Subcutaneous abdominal adipose tissue (tissue), 5 donors: Measurements from ENCODE around the gene GRID2IP.
A peak's percentile ranks its signal among the peaks of the same experiment; 100 is the strongest.

Experiments used
- H3K27ac ChIP-seq: one replicate; pipeline ENCODE4 v1.7.0; 2013; ENCODE audit warnings: low read depth, mild to moderate bottlenecking, inconsistent platforms, low read length, moderate library complexity
- H3K27me3 ChIP-seq, 5 donors: one replicate each; pipeline ENCODE4 v1.7.0; 2013; ENCODE audit warnings: low read length in 5 of 5, inconsistent platforms in 1 of 5; ENCODE audit not compliant: control insufficient read depth in 5 of 5, insufficient read depth in 4 of 5
- H3K36me3 ChIP-seq, 5 donors: one replicate each; pipeline ENCODE4 v1.7.0; 2013; ENCODE audit warnings: low read length in 5 of 5; ENCODE audit not compliant: control insufficient read depth in 5 of 5, insufficient read depth in 5 of 5
- H3K4me1 ChIP-seq, 5 donors: one replicate each; pipeline ENCODE4 v1.7.0; 2013; ENCODE audit warnings: low read length in 5 of 5, mild to moderate bottlenecking in 3 of 5, moderate library complexity in 1 of 5; ENCODE audit not compliant: control insufficient read depth in 5 of 5, insufficient read depth in 5 of 5
- H3K4me3 ChIP-seq, 5 donors: one replicate each; pipeline ENCODE4 v1.7.0; 2013; ENCODE audit warnings: low read length in 5 of 5, low read depth in 1 of 5
- H3K9ac ChIP-seq, 5 donors: one replicate each; pipeline ENCODE4 v1.7.0; 2013; ENCODE audit warnings: low read length in 5 of 5, mild to moderate bottlenecking in 4 of 5, moderate library complexity in 3 of 5
- H3K9me3 ChIP-seq, 5 donors: one replicate each; pipeline ENCODE4 v1.7.0; 2013; ENCODE audit warnings: low read length in 5 of 5; ENCODE audit not compliant: control insufficient read depth in 5 of 5
- donor health status: healthy.
- donor health status: healthy.
- donor health status: healthy.
- donor health status: healthy.
- donor health status: healthy.

GRID2IP gene

DNA sequence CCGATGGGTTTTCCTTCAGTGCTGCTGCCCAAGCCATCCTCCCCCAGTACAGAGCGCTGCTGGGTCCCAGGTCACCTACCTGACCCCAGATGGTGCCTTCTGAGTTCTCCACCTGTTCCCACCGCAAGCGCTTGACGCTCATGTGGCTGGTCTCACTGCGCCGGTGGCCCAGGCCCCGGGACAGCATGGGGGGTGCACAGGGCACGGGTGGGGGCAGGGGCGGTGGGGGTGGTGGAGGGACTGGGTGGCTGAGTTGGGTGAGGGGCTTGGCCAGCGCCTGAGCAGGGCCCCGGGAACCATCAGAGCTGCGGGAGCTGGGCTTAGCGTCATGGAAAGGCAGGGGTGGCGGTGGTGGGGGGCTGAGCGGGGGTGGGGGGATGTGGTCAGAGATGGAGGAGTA is 43.4 kb downstream of the GRID2IP start:
- Histone ChIP-seq H3K4me1 (peaks cover 0 to 17% (median 9%) of the 10 kb centered on the region in 5 donors), H3K27ac (no peak overlapping the region), H3K27me3 (no peaks in the 10 kb centered on the region), H3K9me3 (no peaks in the 10 kb centered on the region), H3K36me3 (no peaks in the 10 kb centered on the region), H3K9ac (no peak overlapping the region), H3K4me3 (no peak overlapping the region)

DNA sequence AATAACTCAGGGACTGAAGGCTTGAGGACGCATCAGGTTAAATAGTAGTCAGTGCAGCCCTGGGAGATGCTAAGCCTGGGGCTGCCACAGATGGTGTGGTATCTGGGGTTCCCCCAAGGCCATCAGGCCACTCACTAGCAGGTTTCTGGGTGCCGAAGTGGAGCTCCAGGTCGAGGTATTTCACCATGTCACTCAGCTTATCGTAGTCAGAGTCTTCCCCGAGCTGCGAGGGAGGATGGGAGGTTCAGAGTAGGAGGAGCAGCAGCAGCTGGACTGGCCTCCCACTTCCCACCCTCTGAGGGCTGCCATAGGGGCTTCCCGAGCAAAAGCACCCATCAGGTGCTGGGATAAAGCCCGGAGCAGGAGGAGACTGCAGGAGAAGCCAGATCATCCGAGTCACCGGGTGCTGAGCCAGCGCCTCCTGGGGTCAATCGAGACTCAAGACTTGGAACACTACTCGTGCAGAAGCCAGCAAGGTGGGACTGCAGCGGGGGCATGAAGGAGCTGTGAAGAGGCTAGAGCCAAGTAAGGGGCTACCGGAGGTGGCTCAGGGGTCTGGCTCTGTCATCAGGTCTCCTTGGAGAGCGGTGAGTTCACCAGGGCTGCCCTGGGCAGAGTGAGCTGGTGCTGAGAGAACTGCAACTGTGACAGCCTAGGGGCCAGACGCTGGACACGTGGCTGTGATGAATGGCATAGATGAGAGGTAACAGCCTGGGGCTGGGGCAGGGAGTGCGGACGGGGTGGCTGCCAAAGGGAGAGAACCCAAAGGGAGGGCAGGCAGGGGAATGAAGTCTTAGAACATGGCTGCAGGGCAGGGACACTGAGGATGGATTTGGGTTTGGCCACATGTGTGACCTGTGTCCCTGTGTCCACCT is 45.3 kb downstream of the GRID2IP start:
- no peaks in the 10 kb centered on the region for H3K27me3 ChIP-seq
- no peaks in the 10 kb centered on the region for H3K36me3 ChIP-seq
- H3K4me3 ChIP-seq = no peak overlapping the region
- peaks cover 0 to 17% (median 9%) of the 10 kb centered on the region in 5 donors for H3K4me1 ChIP-seq
- H3K9ac ChIP-seq = no peak overlapping the region
- H3K9me3 ChIP-seq = no peaks in the 10 kb centered on the region
- no peak overlapping the region for H3K27ac ChIP-seq

DNA sequence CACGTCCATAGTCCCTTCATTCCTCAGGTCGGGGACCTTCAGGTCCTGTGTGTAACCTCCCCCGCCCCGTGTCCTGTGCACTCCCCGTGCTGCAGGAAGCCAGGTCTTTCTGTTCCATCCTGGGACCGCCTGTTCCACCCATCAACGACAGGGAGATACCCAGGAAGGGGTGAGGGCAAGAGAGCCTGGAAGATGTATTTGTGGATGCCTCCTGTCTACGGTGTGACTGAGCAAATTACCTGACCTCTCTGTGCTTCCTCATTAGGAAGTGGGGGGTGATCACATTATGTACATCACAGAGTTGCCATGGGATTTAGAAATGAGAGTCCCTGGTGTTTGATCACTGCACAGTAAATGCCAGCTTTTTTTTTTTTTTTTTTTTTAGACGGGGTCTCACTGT is 46.3 kb downstream of the GRID2IP start:
- H3K9me3 ChIP-seq = no peaks in the 10 kb centered on the region
- peak overlapping the region in 4 of 5 donors; percentile 66 to 75 (median 72) for H3K4me3 ChIP-seq
- no peaks in the 10 kb centered on the region for H3K36me3 ChIP-seq
- H3K4me1 ChIP-seq = peaks cover 0 to 17% (median 9%) of the 10 kb centered on the region in 5 donors
- peak overlapping the region in 2 of 5 donors; percentile 30 to 53 for H3K9ac ChIP-seq
- H3K27me3 ChIP-seq = no peaks in the 10 kb centered on the region
- no peak overlapping the region for H3K27ac ChIP-seq

DNA sequence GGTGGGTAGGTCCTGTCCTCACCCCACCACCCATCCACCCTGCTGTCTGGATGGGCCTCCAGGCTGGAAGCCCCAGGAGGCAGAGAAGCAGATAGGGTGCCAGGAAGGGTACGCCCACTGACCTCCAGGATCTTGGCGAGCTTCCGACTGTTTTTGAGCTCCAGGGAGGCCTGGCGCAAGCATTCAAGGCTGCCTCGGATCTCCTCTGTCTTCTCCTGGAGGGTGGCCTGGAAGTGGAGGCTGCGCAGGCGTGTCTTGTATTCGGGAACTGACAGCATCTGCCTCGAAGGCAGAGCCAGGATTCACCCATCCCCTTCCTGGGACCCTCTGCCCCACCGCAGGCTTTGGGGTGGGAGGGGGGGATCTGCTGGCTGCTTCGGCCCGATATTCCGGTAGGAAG is 48.4 kb downstream of the GRID2IP start:
- H3K4me1 ChIP-seq = peaks cover 0 to 17% (median 9%) of the 10 kb centered on the region in 5 donors
- H3K36me3 ChIP-seq = no peaks in the 10 kb centered on the region
- no peaks in the 10 kb centered on the region for H3K9me3 ChIP-seq
- no peak overlapping the region for H3K27ac ChIP-seq
- H3K27me3 ChIP-seq = no peaks in the 10 kb centered on the region
- peak overlapping the region in 2 of 5 donors; percentile 71 to 73 for H3K4me3 ChIP-seq
- no peak overlapping the region for H3K9ac ChIP-seq

GRCh38 chr7:6501586-6502564 is 49.4 kb downstream of the GRID2IP start:
- H3K9me3 ChIP-seq = no peaks in the 10 kb centered on the region
- H3K36me3 ChIP-seq = no peaks in the 10 kb centered on the region
- H3K27ac ChIP-seq = no peak overlapping the region
- H3K9ac ChIP-seq = no peak overlapping the region
- H3K27me3 ChIP-seq = no peaks in the 10 kb centered on the region
- peaks cover 0 to 17% (median 9%) of the 10 kb centered on the region in 5 donors for H3K4me1 ChIP-seq
- no peak overlapping the region for H3K4me3 ChIP-seq

DNA sequence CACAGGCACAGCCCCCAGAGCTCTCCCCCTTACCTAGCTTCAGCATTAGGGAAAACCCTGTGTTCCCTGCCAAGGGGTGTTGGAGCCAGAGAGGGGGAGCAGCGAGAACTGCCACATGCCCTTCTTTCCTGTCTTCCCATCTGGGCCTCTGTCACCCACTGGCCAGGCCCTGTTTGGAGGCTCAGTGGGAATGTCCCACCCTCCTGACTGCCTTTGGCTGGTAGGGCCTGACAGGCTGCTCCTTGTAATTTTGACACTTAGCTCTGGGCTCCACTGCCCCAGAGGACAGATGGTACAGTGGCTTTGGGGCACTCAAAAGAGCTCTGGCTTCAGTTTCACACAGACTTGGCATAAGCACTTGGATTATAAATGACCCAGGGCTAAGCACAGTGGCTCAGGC is 50.6 kb downstream of the GRID2IP start:
- Histone ChIP-seq H3K36me3 (no peaks in the 10 kb centered on the region), H3K27me3 (no peaks in the 10 kb centered on the region), H3K27ac (no peak overlapping the region), H3K4me3 (no peak overlapping the region), H3K4me1 (peaks cover 0 to 12% (median 9%) of the 10 kb centered on the region in 5 donors), H3K9me3 (no peaks in the 10 kb centered on the region), H3K9ac (no peak overlapping the region)

GRCh38 chr7:6497994-6498393 is 53.3 kb downstream of the GRID2IP start:
- no peaks in the 10 kb centered on the region for H3K9me3 ChIP-seq
- H3K36me3 ChIP-seq = no peaks in the 10 kb centered on the region
- H3K9ac ChIP-seq = no peak overlapping the region
- no peaks in the 10 kb centered on the region for H3K27me3 ChIP-seq
- H3K27ac ChIP-seq = no peak overlapping the region
- H3K4me3 ChIP-seq = no peak overlapping the region
- H3K4me1 ChIP-seq = peaks cover 0 to 2% (median 0%) of the 10 kb centered on the region in 5 donors

- Histone ChIP-seq H3K4me3 (no peak overlapping the region), H3K9me3 (no peaks in the 10 kb centered on the region), H3K36me3 (no peaks in the 10 kb centered on the region), H3K27ac (no peak overlapping the region), H3K9ac (no peak overlapping the region), H3K27me3 (no peaks in the 10 kb centered on the region), H3K4me1 (no peaks in the 10 kb centered on the region)
These were observed 53.7 kb downstream of the GRID2IP start for GRCh38 chr7:6497637-6497905.

DNA sequence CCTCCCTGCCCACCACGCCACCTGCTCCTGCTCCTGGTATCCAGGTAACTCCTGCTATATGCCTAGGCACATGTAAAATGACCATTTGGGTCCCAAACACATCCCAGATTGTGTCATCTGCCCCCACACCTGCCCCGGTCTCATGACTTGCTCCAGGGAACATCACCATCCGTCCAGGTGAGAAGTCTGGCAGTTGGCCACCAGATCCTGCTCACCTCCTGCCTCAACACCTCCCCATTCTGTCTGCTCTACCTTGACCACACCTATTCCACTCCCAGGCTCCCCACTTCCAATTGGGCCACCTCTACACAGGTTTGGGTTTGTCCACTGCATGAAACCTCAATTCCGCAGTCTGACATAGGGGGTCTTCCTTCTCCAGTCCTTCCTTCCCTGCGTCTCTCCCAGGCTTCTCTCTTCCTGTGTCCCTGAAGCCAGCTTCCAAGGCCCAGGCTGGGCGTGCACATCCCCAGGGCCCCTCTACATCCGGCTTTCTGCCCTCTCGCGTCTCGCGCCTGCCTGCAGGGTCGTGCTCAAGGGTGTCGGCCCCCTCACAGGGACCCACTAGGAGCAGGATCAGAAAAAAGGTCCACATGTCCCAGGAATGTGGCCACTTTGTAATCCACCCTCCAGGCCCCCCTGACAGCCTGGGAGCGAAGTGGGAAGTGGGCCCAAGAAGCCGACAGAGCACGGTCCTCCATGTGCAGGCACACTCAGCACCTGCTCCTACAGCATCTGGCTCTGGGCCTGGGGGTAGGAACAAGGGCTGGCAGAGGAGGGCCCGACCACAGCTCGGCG is 54.2 kb downstream of the GRID2IP start:
- Histone ChIP-seq H3K27me3 (no peaks in the 10 kb centered on the region), H3K27ac (no peak overlapping the region), H3K4me1 (no peaks in the 10 kb centered on the region), H3K4me3 (no peak overlapping the region), H3K36me3 (no peaks in the 10 kb centered on the region), H3K9ac (no peak overlapping the region), H3K9me3 (no peaks in the 10 kb centered on the region)
